K562 (cell line): Measurements from ENCODE around the gene PEPD. TPM values are rescaled to one million over a fixed set of nuclear protein-coding genes. Genes with fewer than 3 reads are reported as not detected.

Experiments
- ATAC-seq: fragments of 200-7000 bp; cut with Tn5 transposase; 3 replicates; pipeline ENCODE4 v1.9.1; 2020; ENCODE audit warnings: moderate library complexity
- BruUV-seq: library from RNA; stranded (reverse); fragments of 400-500 nt; replicated peaks from 2 replicates; lab custom pipeline; 2021; lab: Mats Ljungman, UMichigan
- CTCF ChIA-PET: fragments of 300-600 bp; formaldehyde crosslinking; extraction: SDS; loops from one replicate; lab custom pipeline; 2021; ENCODE audit warnings: low intra/inter-chr PET ratio; lab: Yijun Ruan, JAX
- POLR2A ChIA-PET: fragments of 300-600, 350-650 bp; sonication (Branson Sonifier 250); formaldehyde crosslinking; extraction: SDS; loops from one replicate; lab custom pipeline; 2021; ENCODE audit warnings: antibody characterized with exemption, inconsistent platforms; lab: Yijun Ruan, JAX
- DNase-seq, 4 experiments: peaks; one replicate each; pipeline versions ENCODE4 v3.0.0 to v3.0.0-alpha.2; 2011 to 2018; ENCODE audit warnings: low spot score in 3 of 4, mixed read lengths in 3 of 4; ENCODE audit errors: extremely low read depth in 1 of 4
- FAIRE-seq: peaks from 2 replicates; lab custom pipeline; 2011; peaks lifted over from hg19 to GRCh38; lab: Jason Lieb, UNC
- H2AFZ ChIP-seq: 2 replicates; pipeline ENCODE4 v1.6.0; 2011; ENCODE audit warnings: low read depth, low read length, control low read depth, inconsistent platforms
- H3K27ac ChIP-seq: fragments of 200-600 bp; 3 replicates; pipeline ENCODE4 v1.8.0; 2011; ENCODE audit warnings: low read depth, mild to moderate bottlenecking, control low read depth, inconsistent platforms, low read length, moderate library complexity, mixed read lengths; ENCODE audit errors: extremely low read depth
- H3K27me3 ChIP-seq, 2 experiments: fragments of 300-600 bp in 1 of 2; 2 replicates in 1 of 2; 3 replicates in 1 of 2; pipeline versions ENCODE4 v1.6.0 to v1.8.0; 2011; ENCODE audit warnings: inconsistent platforms in 2 of 2, low read length in 2 of 2, mild to moderate bottlenecking in 1 of 2, mixed read lengths in 1 of 2, moderate library complexity in 1 of 2; ENCODE audit not compliant: control insufficient read depth in 2 of 2, insufficient read depth in 2 of 2
- H3K36me3 ChIP-seq: fragments of 300-600 bp; 3 replicates; pipeline ENCODE4 v1.8.0; 2011; ENCODE audit warnings: mild to moderate bottlenecking, low read length, inconsistent platforms; ENCODE audit not compliant: control insufficient read depth, insufficient read depth
- H3K4me1 ChIP-seq, 2 experiments: fragments of 200-600 bp in 1 of 2; replicated peaks in 1 of 2; 2 replicates in 1 of 2; 3 replicates in 1 of 2; pipeline versions ENCODE4 v1.5.1 to v1.8.0; 2011; ENCODE audit warnings: inconsistent platforms in 2 of 2, low read length in 2 of 2, mild to moderate bottlenecking in 1 of 2, mixed read lengths in 1 of 2, moderate library complexity in 1 of 2; ENCODE audit not compliant: control insufficient read depth in 2 of 2, insufficient read depth in 2 of 2
- H3K4me2 ChIP-seq: 2 replicates; pipeline ENCODE4 v1.6.1; 2011; ENCODE audit warnings: low read length, control low read depth, inconsistent platforms, mixed read lengths; ENCODE audit not compliant: insufficient read depth
- H3K4me3 ChIP-seq: fragments of 200-600 bp; sonication (generic), shearing (Covaris generic); 2 replicates; pipeline ENCODE4 v1.5.1; 2016; ENCODE audit warnings: control low read depth, inconsistent platforms
- H3K79me2 ChIP-seq: fragments of 200-600 bp; 3 replicates; pipeline ENCODE4 v1.8.0; 2011; ENCODE audit warnings: low read length, inconsistent platforms; ENCODE audit not compliant: control insufficient read depth, insufficient read depth
- H3K9ac ChIP-seq, 2 experiments: 2 replicates each; pipeline versions ENCODE4 v1.6.0 to v1.6.1; 2011; ENCODE audit warnings: low read depth in 2 of 2, low read length in 2 of 2, control low read depth in 1 of 2, inconsistent platforms in 1 of 2, mild to moderate bottlenecking in 1 of 2, mixed read lengths in 1 of 2; ENCODE audit not compliant: insufficient read depth in 1 of 2
- H3K9me1 ChIP-seq: one replicate; pipeline ENCODE4 v1.6.0; 2011; ENCODE audit warnings: inconsistent platforms, mild to moderate bottlenecking, low read length, moderate library complexity; ENCODE audit not compliant: control insufficient read depth, insufficient read depth
- H3K9me3 ChIP-seq: replicated peaks from 2 replicates; pipeline ENCODE4 v1.5.1; 2011; ENCODE audit warnings: low read depth, low read length, inconsistent platforms; ENCODE audit not compliant: control insufficient read depth, insufficient read depth
- H4K20me1 ChIP-seq: replicated peaks from 2 replicates; pipeline ENCODE4 v1.6.1; 2011; ENCODE audit warnings: low read length, inconsistent platforms, mixed read lengths; ENCODE audit not compliant: control insufficient read depth, insufficient read depth
- CXXC5 ChIP-seq: fragments of 250-450 bp; sonication (Bioruptor Pico); IDR thresholded peaks from 2 replicates; pipeline ENCODE4 v1.8.0; 2022; ENCODE audit warnings: inconsistent platforms, mild to moderate bottlenecking, moderate library complexity
- HIVEP1 ChIP-seq: fragments of 250-450 bp; sonication (Bioruptor Pico); IDR thresholded peaks from 2 replicates; pipeline ENCODE4 v1.4.0; 2020; ENCODE audit warnings: mild to moderate bottlenecking
- KLF13 ChIP-seq: fragments of 450-650 bp; IDR thresholded peaks from 2 replicates; pipeline ENCODE4 v1.6.1; 2016; ENCODE audit warnings: missing genetic modification characterization, low read depth, mild to moderate bottlenecking, missing compliant biosample characterization, moderate library complexity, borderline replicate concordance
- MAZ ChIP-seq, 2 experiments: fragments of 450-650 bp in 1 of 2; sonication (generic) in 1 of 2; formaldehyde crosslinking; IDR thresholded peaks in 1 of 2; conservative IDR thresholded peaks in 1 of 2; 2 replicates each; pipeline versions ENCODE4 v1.4.0 to v1.5.0; 2020; ENCODE audit warnings: mild to moderate bottlenecking in 1 of 2, missing genetic modification reagents in 1 of 2
- MBD1 ChIP-seq: fragments of 250-450 bp; sonication (Bioruptor Pico); IDR thresholded peaks from 2 replicates; pipeline ENCODE4 v1.8.0; 2022; ENCODE audit warnings: inconsistent platforms
- MCM3 ChIP-seq: fragments of 450-650 bp; IDR thresholded peaks from 2 replicates; pipeline ENCODE4 v1.6.1; 2016
- POLR2H ChIP-seq: IDR thresholded peaks from 2 replicates; pipeline ENCODE4 v1.6.1; 2016; ENCODE audit warnings: missing genetic modification characterization, low read depth, mild to moderate bottlenecking, control low read depth, missing compliant biosample characterization, moderate library complexity
- RBM14 ChIP-seq: fragments of 200-400 bp; formaldehyde crosslinking; IDR thresholded peaks from 2 replicates; pipeline ENCODE4 v1.6.1; 2018; ENCODE audit warnings: low read depth, mild to moderate bottlenecking, low read length, moderate library complexity, borderline replicate concordance; ENCODE audit not compliant: insufficient read depth
- SMARCB1 ChIP-seq: IDR thresholded peaks from 2 replicates; pipeline ENCODE4 v1.6.1; 2011; ENCODE audit warnings: improper control_type of control experiment, low read depth; ENCODE audit not compliant: insufficient read length
- WHSC1 ChIP-seq: IDR thresholded peaks from one replicate; pipeline ENCODE4 v1.6.1; 2012; ENCODE audit warnings: low read length, control low read depth, inconsistent platforms
- ZNF586 ChIP-seq: fragments of 450-650 bp; formaldehyde crosslinking; conservative IDR thresholded peaks from 2 replicates; pipeline ENCODE4 v1.4.0; 2020; ENCODE audit warnings: mild to moderate bottlenecking, moderate library complexity
- ZNF785 ChIP-seq: fragments of 250-450 bp; sonication (Bioruptor Pico); IDR thresholded peaks from 2 replicates; pipeline ENCODE4 v1.4.0; 2020; ENCODE audit warnings: mild to moderate bottlenecking
- whole genome bisulfite sequencing: fragments of 100-300 bp; shearing (Covaris generic); methylation state at CpG from one replicate; pipeline ENCODE4 v1.1.6; 2016; ENCODE audit warnings: low coverage, mixed read lengths; ENCODE audit not compliant: insufficient coverage; ENCODE audit errors: missing lambda C conversion rate; 5-methylcytosine and 5-hydroxymethylcytosine counted together
- in situ Hi-C: fragments of 300-500 bp; cut with MboI; formaldehyde crosslinking; loops from 4 replicates; pipeline ENCODE4 v1.15.0; 2018; ENCODE audit warnings: inconsistent platforms, mixed read lengths
- intact Hi-C: fragments of 100-400 bp; cut with micrococcal nuclease; formaldehyde crosslinking; loops from 2 replicates; pipeline ENCODE4 v1.14.2; 2022
- polyA plus RNA-seq, 8 experiments: library from polyadenylated mRNA; depleted of rRNA in 4 of 8; stranded (reverse) in 5 of 8; unstranded in 3 of 8; fragments of >200 nt; fragmentation: Nextera tagmentation in 2 of 8; fragmentation: Illumina TruSeq in 1 of 8; extraction: Ambion mirVana in 2 of 8; extraction: Trizol in 1 of 8; gene quantifications; 2 replicates each; pipeline versions ENCODE4 v1.2.1 to v1.2.3, GENCODE V29; 2011 to 2014; ENCODE audit warnings: inconsistent platforms in 1 of 8, missing spikeins in 1 of 8
- total RNA-seq, 7 experiments: library from RNA; depleted of rRNA in 6 of 7; stranded (reverse); fragments of >200 nt in 6 of 7; fragmentation: Illumina TruSeq in 2 of 7; extraction: Trizol in 2 of 7; gene quantifications; 2 replicates each; pipeline versions ENCODE4 v1.2.1 to v1.2.3, GENCODE V29; 2011 to 2021; ENCODE audit warnings: low replicate concordance in 1 of 7
- TF ChIP-seq, protein P1 (sequence below): fragments of 250-450 bp; sonication (Bioruptor Pico); IDR thresholded peaks from 2 replicates; pipeline ENCODE4 v1.5.0; 2020; ENCODE audit warnings: mild to moderate bottlenecking

Gene PEPD
- total and polyA plus RNA-seq, 9 of the 15 experiments (the other 6 are each of a cell fraction or from before 2014, with no cell fraction given): 1.3 to 19.2 (median 16.0) TPM

GRCh38 chr19:33443638-33444561 lies 77.7 kb downstream of the PEPD start (continued):
- TF ChIP-seq, protein P1, sequence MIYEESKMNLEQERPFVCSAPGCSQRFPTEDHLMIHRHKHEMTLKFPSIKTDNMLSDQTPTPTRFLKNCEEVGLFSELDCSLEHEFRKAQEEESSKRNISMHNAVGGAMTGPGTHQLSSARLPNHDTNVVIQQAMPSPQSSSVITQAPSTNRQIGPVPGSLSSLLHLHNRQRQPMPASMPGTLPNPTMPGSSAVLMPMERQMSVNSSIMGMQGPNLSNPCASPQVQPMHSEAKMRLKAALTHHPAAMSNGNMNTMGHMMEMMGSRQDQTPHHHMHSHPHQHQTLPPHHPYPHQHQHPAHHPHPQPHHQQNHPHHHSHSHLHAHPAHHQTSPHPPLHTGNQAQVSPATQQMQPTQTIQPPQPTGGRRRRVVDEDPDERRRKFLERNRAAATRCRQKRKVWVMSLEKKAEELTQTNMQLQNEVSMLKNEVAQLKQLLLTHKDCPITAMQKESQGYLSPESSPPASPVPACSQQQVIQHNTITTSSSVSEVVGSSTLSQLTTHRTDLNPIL (CRISPR knock-in tag): no peak
- TF ChIP-seq RBM14 (no peak), WHSC1 (no peak)
- TF ChIP-seq, all 486 proteins: peak for 0

- 36% methylated on average over 9 of the region's 9 CpGs for WGBS
- no TSS peak for BruUV-seq
- in situ Hi-C loops: loop anchor here (25.0 kb wide), 1 partner anchor 1270 kb away; no protein-coding TSS in a partner anchor
- TF ChIP-seq SMARCB1 (no peak), KLF13 (tag) (no peak), MCM3 (no peak), MAZ (CRISPR knock-in tag; conservative IDR thresholded peaks at IDR 0.05 in 1 of 2, IDR thresholded peaks at IDR 0.05 in 1 of 2) (no peak), ZNF785 (CRISPR knock-in tag) (no peak), ZNF586 (CRISPR knock-in tag) (no peak), HIVEP1 (CRISPR knock-in tag) (no peak), MBD1 (CRISPR knock-in tag) (no peak), CXXC5 (CRISPR knock-in tag) (no peak), POLR2H (tag) (no peak)
Measured at GRCh38 chr19:33442706-33443105, 78.9 kb downstream of the PEPD start.

More at GRCh38 chr19:33442706-33443105, 78.9 kb downstream of the PEPD start:
- H3K36me3 ChIP-seq: no peaks in the 10 kb centered on the region
- H3K9me3 ChIP-seq: no peaks in the 10 kb centered on the region
- ChIA-PET POLR2A (no interaction called here), CTCF (no interaction called here)
- no peak overlapping the region for H2AFZ ChIP-seq
- ATAC-seq (no peak), FAIRE-seq (no peak), DNase-seq (no peak)
- no peak overlapping the region for H3K9ac ChIP-seq
- no peak overlapping the region for H3K27ac ChIP-seq
- intact Hi-C loops: no loop called here
- H3K9me1 ChIP-seq: no peaks in the 10 kb centered on the region
- peaks cover 10% of the 10 kb centered on the region; the same call in 1 of the 2 replicates for H4K20me1 ChIP-seq
- H3K4me1 ChIP-seq: no peaks in the 10 kb centered on the region; a peak in 2 of 5 replicates
- peaks cover 2 to 36% of the 10 kb centered on the region in 2 experiments; a peak in 3 of 5 replicates for H3K27me3 ChIP-seq
- H3K4me2 ChIP-seq: no peak overlapping the region
- H3K79me2 ChIP-seq: no peaks in the 10 kb centered on the region
- H3K4me3 ChIP-seq: no peak overlapping the region
